Stimulated activated CD8-positive, alpha-beta memory T cell treated with anti-CD3 and anti-CD28 coated beads, Interleukin-7, amount 100 ng/mL, for 1 hour (primary cell): ENCODE data around the gene C2CD2L.
A peak's percentile ranks its signal among the peaks of the same experiment; 100 is the strongest.
"Not testable (repeated sequence)": the region's sequence is repeated elsewhere in the genome, so short reads cannot be mapped to it uniquely, and the experiment has no call there.

Source experiments
- DNase-seq, 2 donors: peaks; one replicate each; pipeline ENCODE4 v3.0.0-alpha.2; 2020; ENCODE audit warnings: low read depth in 2 of 2

C2CD2L gene

GRCh38 chr11:119106564-119107537 lies at the start of gene C2CD2L:
C2CD2L (plus strand) TSS chr11:119107344; CDS start chr11:119107742, 398 bp downstream.
- DNase-seq, result peak; percentile 70 to 75

- not testable (repeated sequence) for DNase-seq
Observed at GRCh38 chr11:119059128-119059527, 48.0 kb upstream of the C2CD2L start.

GRCh38 chr11:119061256-119061655 lies 45.9 kb upstream of the C2CD2L start:
- DNase-seq, result no peak

- DNase-seq, result no peak
Observed at GRCh38 chr11:119062779-119063178, 44.4 kb upstream of the C2CD2L start.

- DNase-seq, result no peak
Observed at GRCh38 chr11:119065369-119065768, 41.8 kb upstream of the C2CD2L start.

GRCh38 chr11:119067371-119068222 lies 39.5 kb upstream of the C2CD2L start, which contains the start of gene VPS11:
VPS11 (plus strand) TSS chr11:119067818; CDS start chr11:119067824, 6 bp downstream.
- DNase-seq, result peak; percentile 92 to 96

GRCh38 chr11:119077839-119078238 lies 29.3 kb upstream of the C2CD2L start:
- no peak for DNase-seq

GRCh38 chr11:119078675-119079420 lies 28.3 kb upstream of the C2CD2L start:
- no peak for DNase-seq

- no peak for DNase-seq
Observed at GRCh38 chr11:119081682-119082260, 25.4 kb upstream of the C2CD2L start.

GRCh38 chr11:119084663-119085436 lies 22.3 kb upstream of the C2CD2L start, which contains the start of gene HMBS:
HMBS (plus strand) TSS chr11:119084881; CDS start chr11:119085034, 153 bp downstream.
- peak; percentile 80 to 82 for DNase-seq

- no peak for DNase-seq
Observed at GRCh38 chr11:119085437-119085847, 21.7 kb upstream of the C2CD2L start.

- DNase-seq, result no peak
Observed at GRCh38 chr11:119087123-119087522, 20.0 kb upstream of the C2CD2L start.

- no peak for DNase-seq
Observed at GRCh38 chr11:119087747-119088241, 19.4 kb upstream of the C2CD2L start.

- DNase-seq, result no peak
Observed at GRCh38 chr11:119088406-119088805, 18.7 kb upstream of the C2CD2L start.

GRCh38 chr11:119089319-119089718 lies 17.8 kb upstream of the C2CD2L start:
- DNase-seq, result no peak

GRCh38 chr11:119091178-119091577 lies 16.0 kb upstream of the C2CD2L start:
- DNase-seq, result no peak

- DNase-seq, result no peak
Observed at GRCh38 chr11:119091966-119092879, 14.9 kb upstream of the C2CD2L start.

GRCh38 chr11:119092880-119093842 lies 14.0 kb upstream of the C2CD2L start:
- DNase-seq, result no peak
